HG03139 (cell line): ENCODE data around the gene PHAX.
A peak's percentile ranks its signal among the peaks of the same experiment; 100 is the strongest.
"Not testable (repeated sequence)": the region's sequence is repeated elsewhere in the genome, so short reads cannot be mapped to it uniquely, and the experiment has no call there.

ENCODE experiments used
- ATAC-seq: cut with Tn5 transposase; IDR thresholded peaks from one replicate; pipeline ENCODE4 v1.9.1; 2021; ENCODE audit not compliant: unreplicated experiment

PHAX gene, protein sequence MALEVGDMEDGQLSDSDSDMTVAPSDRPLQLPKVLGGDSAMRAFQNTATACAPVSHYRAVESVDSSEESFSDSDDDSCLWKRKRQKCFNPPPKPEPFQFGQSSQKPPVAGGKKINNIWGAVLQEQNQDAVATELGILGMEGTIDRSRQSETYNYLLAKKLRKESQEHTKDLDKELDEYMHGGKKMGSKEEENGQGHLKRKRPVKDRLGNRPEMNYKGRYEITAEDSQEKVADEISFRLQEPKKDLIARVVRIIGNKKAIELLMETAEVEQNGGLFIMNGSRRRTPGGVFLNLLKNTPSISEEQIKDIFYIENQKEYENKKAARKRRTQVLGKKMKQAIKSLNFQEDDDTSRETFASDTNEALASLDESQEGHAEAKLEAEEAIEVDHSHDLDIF

DNA sequence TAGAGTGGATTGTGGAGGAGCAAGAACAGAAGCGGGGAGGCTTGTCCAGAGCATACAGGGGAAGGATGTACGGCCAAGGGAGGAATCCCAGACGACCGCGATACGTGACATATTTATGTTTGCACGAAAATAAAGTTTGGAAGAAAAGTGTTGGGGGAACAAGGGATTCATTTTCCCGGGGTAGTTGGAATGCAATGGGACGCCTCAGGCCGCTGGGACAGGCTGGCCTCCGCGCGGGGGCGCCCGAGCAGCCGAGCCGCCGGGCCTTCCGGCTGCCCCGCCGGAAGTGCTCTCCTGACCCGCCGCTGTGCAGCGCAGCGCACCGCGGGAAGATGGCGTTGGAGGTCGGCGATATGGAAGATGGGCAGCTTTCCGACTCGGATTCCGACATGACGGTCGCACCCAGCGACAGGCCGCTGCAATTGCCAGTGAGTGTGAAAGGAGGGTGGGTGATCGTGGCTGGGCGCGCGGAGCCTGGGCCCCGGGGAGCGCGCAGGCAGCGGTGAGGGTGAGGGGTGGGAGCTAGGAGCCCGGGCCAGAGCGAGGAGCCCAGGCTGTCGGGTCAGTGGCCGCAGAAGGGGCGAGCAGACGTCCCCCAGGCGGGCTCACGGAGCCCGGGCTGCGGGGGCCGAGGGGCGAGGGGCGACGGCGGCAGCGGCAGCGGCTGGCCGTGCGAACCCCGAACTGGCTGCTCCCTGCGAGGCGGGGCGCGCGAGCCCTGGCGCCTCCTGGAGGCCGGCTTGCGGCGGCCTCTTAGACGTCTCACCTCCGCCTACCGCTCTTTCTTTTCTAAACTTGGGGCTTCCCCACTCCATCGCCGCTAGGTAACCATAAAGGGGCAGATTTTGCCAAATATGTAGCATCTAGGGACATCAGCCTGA, at the start of gene PHAX:
PHAX (plus strand) TSS at position 317 of the 881 bp plus-strand sequence; CDS start at position 333, 16 bp downstream.
- peak; percentile 97 for ATAC-seq

DNA sequence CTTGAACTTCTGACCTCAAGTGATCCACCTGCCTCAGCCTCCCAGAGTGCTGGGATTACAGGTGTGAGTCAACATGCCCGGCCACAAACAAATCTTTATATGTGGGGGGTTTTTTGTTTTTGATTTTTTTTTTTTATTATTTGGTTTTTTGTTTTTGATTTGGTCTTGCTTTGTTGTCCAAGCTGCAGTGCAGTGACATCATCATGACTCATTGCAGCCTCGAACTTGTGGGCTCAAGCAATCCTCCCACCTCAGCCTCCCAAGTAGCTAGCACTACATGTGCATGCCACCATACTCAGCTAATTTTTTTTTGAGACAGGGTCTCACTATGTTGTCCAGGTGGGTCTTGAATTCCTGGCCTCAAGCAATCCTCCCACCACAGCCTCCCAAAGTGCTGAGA, 48.1 kb upstream of the PHAX start:
- no peak for ATAC-seq

DNA sequence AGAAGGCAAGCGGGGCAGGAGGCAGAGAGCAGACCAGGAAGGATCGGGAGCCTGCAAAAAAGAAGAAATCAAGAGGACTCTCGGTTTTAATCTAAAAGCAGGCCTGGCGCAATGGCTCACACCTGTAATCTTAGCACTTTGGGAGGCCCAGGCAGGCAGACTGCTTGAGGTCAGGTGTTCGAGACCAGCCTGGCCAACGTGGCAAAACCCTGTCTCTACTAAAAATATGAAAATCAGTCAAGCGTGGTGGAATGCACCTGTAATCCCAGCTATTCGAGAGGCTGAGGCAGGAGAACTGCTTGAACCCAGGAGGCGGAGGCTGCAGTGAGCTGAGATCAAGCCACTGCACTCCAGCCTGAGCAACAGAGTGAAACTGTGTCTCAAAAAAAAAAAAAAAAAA, 45.6 kb upstream of the PHAX start:
- not testable (repeated sequence) for ATAC-seq

- ATAC-seq = no peak
These were observed 38.8 kb upstream of the PHAX start for GRCh38 chr5:126561908-126562307.

DNA sequence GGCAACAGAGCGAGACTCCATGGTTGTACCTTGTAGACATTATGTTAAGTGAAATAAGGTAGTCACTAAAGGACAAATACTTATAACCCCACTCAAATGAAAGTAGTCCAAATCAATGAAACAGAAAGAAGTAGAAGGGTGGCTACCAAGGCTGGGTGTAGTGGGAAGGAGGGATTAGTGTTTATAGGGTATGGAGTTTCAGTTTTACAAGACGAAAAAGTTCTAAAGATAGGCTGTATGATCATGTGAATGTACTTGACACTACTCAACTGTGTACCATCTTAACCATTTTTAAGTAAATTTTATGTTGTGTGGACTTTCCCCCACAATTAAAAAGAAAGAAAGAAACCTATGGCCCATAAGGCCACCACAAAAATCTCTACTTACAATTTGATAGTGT, 37.9 kb upstream of the PHAX start:
- ATAC-seq = peak; percentile 71

- ATAC-seq = no peak
These were observed 32.5 kb upstream of the PHAX start for GRCh38 chr5:126568206-126568755.

- no peak for ATAC-seq
These were observed 25.1 kb upstream of the PHAX start for GRCh38 chr5:126575644-126576043.

DNA sequence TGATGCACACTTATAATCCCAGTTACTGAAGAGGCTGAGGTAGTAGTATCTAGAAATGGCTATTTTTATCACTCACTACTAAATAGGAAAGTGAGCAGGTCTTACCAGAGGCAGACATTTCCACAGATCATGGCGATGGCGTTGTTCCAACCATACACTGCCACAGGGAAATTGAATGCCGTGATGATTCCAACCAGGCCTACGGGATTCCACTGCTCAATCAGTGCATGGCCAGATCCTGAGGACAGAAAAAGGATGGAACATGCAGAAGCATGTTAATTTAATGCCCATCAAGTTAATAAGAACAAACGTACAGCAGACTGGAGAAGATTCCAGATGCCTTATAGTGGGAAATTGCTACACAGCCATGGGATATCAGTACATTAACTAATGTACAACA, 23.8 kb upstream of the PHAX start:
- no peak for ATAC-seq

DNA sequence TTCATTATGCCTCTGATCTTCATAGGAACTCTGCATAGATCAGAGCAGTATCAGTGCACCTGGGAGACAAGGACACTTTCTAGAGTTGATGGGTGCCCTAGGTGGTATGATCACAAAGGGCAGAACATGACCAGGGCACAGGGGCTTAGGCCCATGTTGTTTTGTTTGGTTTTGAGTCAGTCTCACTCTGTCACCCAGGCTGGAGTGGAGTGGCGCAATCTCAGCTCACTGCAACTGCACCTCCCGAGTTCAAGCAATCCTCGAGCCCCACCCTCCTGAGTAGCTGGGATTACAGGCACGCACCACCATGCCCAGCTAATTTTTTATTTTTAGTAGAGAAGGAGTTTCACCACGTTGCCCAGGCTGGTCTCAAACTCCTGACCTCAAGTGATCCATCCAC, 23.3 kb upstream of the PHAX start:
- ATAC-seq = no peak

DNA sequence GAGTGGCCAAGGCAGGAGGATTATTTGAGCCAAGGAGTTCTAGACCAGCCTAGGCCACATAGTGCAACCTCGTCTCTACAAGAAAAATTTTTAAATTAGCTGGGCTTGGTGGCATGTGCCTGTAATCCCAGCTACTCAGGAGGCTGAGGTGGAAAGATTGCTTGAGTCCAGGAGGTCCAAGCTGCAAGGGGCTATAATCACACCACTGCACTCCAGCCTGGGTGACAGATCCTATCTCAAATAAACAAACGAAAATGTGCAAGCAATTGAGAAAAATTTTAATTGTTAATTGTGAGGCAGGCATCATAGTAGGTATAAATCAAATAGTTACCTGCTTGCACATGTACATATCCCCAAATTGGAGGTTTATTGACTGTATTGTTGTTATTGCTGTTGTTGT, 21.0 kb upstream of the PHAX start:
- ATAC-seq = no peak

DNA sequence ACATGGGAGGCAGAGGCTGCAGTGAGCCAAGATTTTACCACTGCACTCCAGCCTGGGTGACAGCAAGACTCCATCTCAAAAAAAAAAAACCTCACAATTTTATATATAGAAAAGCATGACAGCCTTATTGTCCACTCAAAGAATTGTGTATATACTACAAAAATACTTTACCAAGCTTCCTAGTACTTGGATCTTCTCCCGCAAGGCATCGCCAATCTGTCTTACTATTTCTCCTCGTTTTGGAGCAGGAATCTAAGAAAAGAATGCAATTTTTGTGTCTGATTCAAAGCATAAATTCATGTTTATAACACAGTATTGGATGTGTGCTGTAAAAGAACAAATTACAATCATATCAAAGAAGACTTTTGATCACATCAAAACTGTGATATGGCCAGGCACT, 17.0 kb upstream of the PHAX start:
- no peak for ATAC-seq

- ATAC-seq = no peak
These were observed 13.0 kb upstream of the PHAX start for GRCh38 chr5:126587551-126588390.

DNA sequence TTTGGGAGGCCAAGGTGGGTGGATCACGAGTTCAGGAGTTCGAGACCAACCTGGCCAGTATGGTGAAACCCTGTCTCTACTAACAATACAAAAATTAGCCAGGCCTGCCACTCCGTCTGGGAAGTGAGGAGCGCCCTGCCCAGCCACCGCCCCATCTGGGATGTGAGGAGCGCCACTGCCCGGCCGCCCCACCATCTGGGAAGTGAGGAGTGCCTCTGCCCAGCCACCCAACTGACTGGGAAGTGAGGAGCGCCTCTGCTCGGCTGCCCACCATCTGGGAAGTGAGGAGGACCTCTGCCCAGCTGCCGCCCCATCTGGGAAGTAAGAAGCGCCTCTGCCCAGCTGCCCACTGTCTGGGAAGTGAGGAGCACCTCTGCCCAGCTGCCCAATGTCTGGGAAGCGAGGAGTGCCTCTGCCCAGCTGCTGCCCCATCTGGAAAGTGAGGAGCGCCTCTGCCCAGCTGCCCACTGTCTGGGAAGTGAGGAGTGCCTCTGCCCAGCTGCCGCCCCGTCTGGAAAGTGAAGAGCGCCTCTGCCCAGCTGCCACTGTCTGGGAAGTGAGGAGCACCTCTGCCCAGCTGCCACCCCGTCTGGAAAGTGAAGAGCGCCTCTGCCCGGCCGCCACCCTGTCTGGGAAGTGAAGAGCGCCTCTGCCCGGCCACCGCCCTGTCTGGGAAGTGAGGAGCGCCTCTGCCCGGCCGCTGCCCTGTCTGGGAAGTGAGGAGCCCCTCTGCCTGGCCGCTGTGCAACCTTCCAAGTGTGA, 11.0 kb upstream of the PHAX start:
- no peak for ATAC-seq

DNA sequence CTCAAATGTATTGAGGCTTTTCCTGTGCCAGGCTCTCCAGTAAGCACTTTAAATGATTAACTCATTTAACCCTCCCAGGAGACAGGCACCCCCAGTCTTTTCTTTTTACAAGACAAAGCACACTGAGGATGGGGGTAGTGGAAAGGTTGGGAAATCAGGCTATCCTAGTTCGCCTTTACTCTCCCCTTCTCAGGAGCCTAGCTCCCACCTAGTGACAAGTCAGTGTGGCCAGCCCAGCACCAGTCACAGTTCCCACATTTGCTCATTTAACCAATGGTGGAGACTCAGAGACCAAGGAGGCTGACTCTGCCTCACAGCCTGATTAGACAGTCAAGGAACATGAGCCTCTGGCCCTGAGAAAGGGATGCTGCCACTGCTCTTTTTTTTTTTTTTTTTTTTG, 9.2 kb upstream of the PHAX start:
- no peak for ATAC-seq

GRCh38 chr5:126594748-126595485, 5.8 kb upstream of the PHAX start, which contains the start of gene ALDH7A1:
Gene ALDH7A1 (minus strand): TSS chr5:126595219. CDS start chr5:126595198, 21 bp downstream.
- peak; percentile 74 for ATAC-seq

- peak; percentile 14 for ATAC-seq
These were observed 5.2 kb upstream of the PHAX start for GRCh38 chr5:126595486-126596083.

- no peak for ATAC-seq
These were observed 3.6 kb upstream of the PHAX start for GRCh38 chr5:126597156-126597555.

DNA sequence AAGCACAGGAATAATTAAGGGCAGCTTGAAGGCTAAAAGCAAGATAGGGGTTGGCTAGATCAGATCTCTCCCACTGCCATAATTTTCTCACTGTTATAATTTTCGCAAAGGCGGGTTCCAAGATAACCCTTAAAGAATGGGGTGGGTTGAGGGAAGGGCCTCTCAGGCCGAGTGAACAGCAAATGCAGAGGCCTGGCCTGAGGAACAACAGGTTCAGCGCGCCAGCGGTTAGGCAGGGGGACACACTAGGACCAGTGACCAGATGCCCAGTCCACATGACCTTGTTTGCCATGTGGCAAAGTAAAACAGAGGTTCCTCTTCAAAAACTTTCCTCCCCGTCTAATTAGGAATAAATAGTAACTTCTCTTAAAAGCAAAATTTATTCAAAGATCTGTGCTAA, 1.2 kb upstream of the PHAX start:
- no peak for ATAC-seq
